HEK293 (cell line): Measurements from ENCODE around the gene COMMD10.
"Not testable (repeated sequence)": the region's sequence is repeated elsewhere in the genome, so short reads cannot be mapped to it uniquely, and the experiment has no call there.

Experiments used
- CTCF ChIA-PET: fragments of 350-600 bp; formaldehyde crosslinking; extraction: SDS; loops from one replicate; lab custom pipeline; 2021; ENCODE audit warnings: antibody characterized with exemption; lab: Yijun Ruan, JAX
- POLR2A ChIA-PET: fragments of 300-600 bp; formaldehyde crosslinking; extraction: SDS; loops from one replicate; lab custom pipeline; 2020; ENCODE audit warnings: antibody characterized with exemption, inconsistent platforms; lab: Yijun Ruan, JAX
- H3K27ac ChIP-seq: fragments of 200-500 bp; sonication (Bioruptor generic); 2 replicates; pipeline ENCODE4 v1.5.1; 2014; ENCODE audit warnings: low read depth, low read length, control low read depth, inconsistent platforms; ENCODE audit errors: extremely low read depth
- H3K36me3 ChIP-seq, 2 experiments: fragments of 200-500 bp in 1 of 2; sonication (Bioruptor generic) in 1 of 2; 1 replicate in 1 of 2; 2 replicates in 1 of 2; pipeline ENCODE4 v1.5.1; 2014 to 2017; ENCODE audit warnings: inconsistent platforms in 2 of 2, low read length in 2 of 2; ENCODE audit not compliant: control insufficient read depth in 2 of 2, insufficient read depth in 1 of 2
- H3K4me1 ChIP-seq: fragments of 200-500 bp; sonication (Bioruptor generic); 2 replicates; pipeline ENCODE4 v1.5.1; 2014; ENCODE audit warnings: mild to moderate bottlenecking, low read length, inconsistent platforms; ENCODE audit not compliant: control insufficient read depth, insufficient read depth
- H3K4me3 ChIP-seq: 2 replicates; pipeline ENCODE4 v1.5.1; 2011; ENCODE audit warnings: low read depth, mild to moderate bottlenecking, control low read depth, low read length, moderate library complexity
- H3K9me3 ChIP-seq: fragments of 200-500 bp; sonication (Bioruptor generic); 2 replicates; pipeline ENCODE4 v1.5.1; 2014; ENCODE audit warnings: low read depth, low read length, inconsistent platforms; ENCODE audit not compliant: control insufficient read depth, insufficient read depth
- FEZF1 ChIP-seq: fragments of 450-650 bp; formaldehyde crosslinking; IDR thresholded peaks from 2 replicates; pipeline ENCODE4 v1.5.1; 2016; ENCODE audit warnings: missing biosample characterization, missing genetic modification characterization
- GFI1B ChIP-seq: fragments of 450-650 bp; formaldehyde crosslinking; IDR thresholded peaks from 2 replicates; pipeline ENCODE4 v1.5.1; 2016; ENCODE audit warnings: missing biosample characterization, missing genetic modification characterization
- OSR2 ChIP-seq: fragments of 450-650 bp; formaldehyde crosslinking; IDR thresholded peaks from 2 replicates; pipeline ENCODE4 v1.5.1; 2016; ENCODE audit warnings: missing biosample characterization, missing genetic modification characterization
- SCRT1 ChIP-seq: fragments of 450-650 bp; formaldehyde crosslinking; IDR thresholded peaks from 2 replicates; pipeline ENCODE4 v1.5.1; 2016; ENCODE audit warnings: missing biosample characterization, missing genetic modification characterization, borderline replicate concordance
- SP7 ChIP-seq: fragments of 450-650 bp; formaldehyde crosslinking; IDR thresholded peaks from 2 replicates; pipeline ENCODE4 v1.5.1; 2016; ENCODE audit warnings: missing biosample characterization, missing genetic modification characterization
- TCF7L2 ChIP-seq: IDR thresholded peaks from 2 replicates; pipeline ENCODE4 v1.6.1; 2011; ENCODE audit warnings: low read depth, mild to moderate bottlenecking, inconsistent platforms, low read length, moderate library complexity, borderline replicate concordance
- ZNF132 ChIP-seq: fragments of 450-650 bp; formaldehyde crosslinking; IDR thresholded peaks from 2 replicates; pipeline ENCODE4 v1.5.1; 2017; ENCODE audit warnings: missing biosample characterization, missing genetic modification characterization, borderline replicate concordance
- ZNF169 ChIP-seq: fragments of 450-650 bp; formaldehyde crosslinking; IDR thresholded peaks from 2 replicates; pipeline ENCODE4 v1.5.1; 2016; ENCODE audit warnings: missing biosample characterization, missing genetic modification characterization
- ZNF2 ChIP-seq: fragments of 450-650 bp; formaldehyde crosslinking; IDR thresholded peaks from 2 replicates; pipeline ENCODE4 v1.5.1; 2016; ENCODE audit warnings: missing biosample characterization, missing genetic modification characterization
- ZNF394 ChIP-seq: fragments of 450-650 bp; formaldehyde crosslinking; IDR thresholded peaks from 2 replicates; pipeline ENCODE4 v1.5.1; 2016; ENCODE audit warnings: missing biosample characterization, missing genetic modification characterization, mild to moderate bottlenecking, moderate library complexity, borderline replicate concordance
- ZNF48 ChIP-seq: fragments of 450-650 bp; formaldehyde crosslinking; IDR thresholded peaks from 2 replicates; pipeline ENCODE4 v1.5.1; 2016; ENCODE audit warnings: missing biosample characterization, missing genetic modification characterization
- ZNF555 ChIP-seq: fragments of 450-650 bp; formaldehyde crosslinking; conservative IDR thresholded peaks from 2 replicates; pipeline ENCODE4 v1.5.1; 2017; ENCODE audit warnings: missing biosample characterization, mild to moderate bottlenecking, missing genetic modification characterization, inconsistent platforms
- ZNF623 ChIP-seq: fragments of 450-650 bp; formaldehyde crosslinking; IDR thresholded peaks from 2 replicates; pipeline ENCODE4 v1.5.1; 2016; ENCODE audit warnings: missing biosample characterization, missing genetic modification characterization
- ZNF626 ChIP-seq: fragments of 450-650 bp; sonication (Bioruptor Pico); formaldehyde crosslinking; IDR thresholded peaks from 2 replicates; pipeline ENCODE4 v1.5.1; 2018; ENCODE audit warnings: missing biosample characterization, missing genetic modification characterization, inconsistent platforms
- ZNF629 ChIP-seq: fragments of 450-650 bp; formaldehyde crosslinking; IDR thresholded peaks from 2 replicates; pipeline ENCODE4 v1.5.1; 2017; ENCODE audit warnings: missing biosample characterization, missing genetic modification characterization
- ZNF747 ChIP-seq: fragments of 450-650 bp; formaldehyde crosslinking; IDR thresholded peaks from 2 replicates; pipeline ENCODE4 v1.5.1; 2016; ENCODE audit warnings: missing biosample characterization, missing genetic modification characterization
- ZNF776 ChIP-seq: fragments of 450-650 bp; formaldehyde crosslinking; IDR thresholded peaks from 2 replicates; pipeline ENCODE4 v1.5.0; 2017; ENCODE audit warnings: missing biosample characterization, missing genetic modification characterization, borderline replicate concordance
- ZNF843 ChIP-seq: fragments of 450-650 bp; formaldehyde crosslinking; IDR thresholded peaks from 2 replicates; pipeline ENCODE4 v1.5.1; 2016; ENCODE audit warnings: missing biosample characterization, missing genetic modification characterization
- TF ChIP-seq, protein P1 (sequence below): fragments of 450-650 bp; formaldehyde crosslinking; IDR thresholded peaks from 2 replicates; pipeline ENCODE4 v1.5.1; 2016; ENCODE audit warnings: missing biosample characterization, missing genetic modification characterization, borderline replicate concordance
- TF ChIP-seq, protein P2 (sequence below): fragments of 450-650 bp; formaldehyde crosslinking; IDR thresholded peaks from 2 replicates; pipeline ENCODE4 v1.5.1; 2017; ENCODE audit warnings: missing biosample characterization, missing genetic modification characterization
- TF ChIP-seq, protein P3 (sequence below): fragments of 450-650 bp; formaldehyde crosslinking; conservative IDR thresholded peaks from 2 replicates; pipeline ENCODE4 v1.5.1; 2016; ENCODE audit warnings: low read depth, missing biosample characterization, missing genetic modification characterization

Gene COMMD10

DNA sequence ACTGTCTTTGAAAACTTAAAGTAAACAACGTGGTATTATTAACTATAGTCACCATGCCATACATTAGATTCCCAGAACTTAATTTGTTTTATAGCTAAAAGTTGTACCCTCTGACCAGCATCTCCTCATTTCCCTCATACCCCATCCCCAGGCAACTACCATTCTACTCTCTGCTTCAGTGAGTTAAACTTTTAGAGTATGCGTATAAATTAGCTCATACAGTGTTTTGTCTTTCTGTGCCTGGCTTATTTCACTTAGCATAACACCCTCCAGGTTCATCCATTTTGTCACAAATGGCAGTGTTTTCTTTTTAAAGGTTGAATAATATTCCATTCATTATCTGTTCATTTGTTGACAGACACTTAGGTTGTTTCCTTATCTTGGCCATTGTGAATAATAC is 14.2 kb downstream of the COMMD10 start:
- Histone ChIP-seq H3K36me3 (peaks cover 4 to 13% of the 10 kb centered on the region in 2 experiments; a peak in 1 of 3 replicates), H3K9me3 (no peaks in the 10 kb centered on the region)
- POLR2A ChIA-PET, result no interaction called here
- no peak for TF ChIP-seq ZNF394 (tag by site-specific recombination)
- no peak for TF ChIP-seq ZNF626
- no peak for TF ChIP-seq ZNF555 (tag by site-specific recombination)
- TF ChIP-seq GFI1B, result no peak
- TF ChIP-seq, protein P1, sequence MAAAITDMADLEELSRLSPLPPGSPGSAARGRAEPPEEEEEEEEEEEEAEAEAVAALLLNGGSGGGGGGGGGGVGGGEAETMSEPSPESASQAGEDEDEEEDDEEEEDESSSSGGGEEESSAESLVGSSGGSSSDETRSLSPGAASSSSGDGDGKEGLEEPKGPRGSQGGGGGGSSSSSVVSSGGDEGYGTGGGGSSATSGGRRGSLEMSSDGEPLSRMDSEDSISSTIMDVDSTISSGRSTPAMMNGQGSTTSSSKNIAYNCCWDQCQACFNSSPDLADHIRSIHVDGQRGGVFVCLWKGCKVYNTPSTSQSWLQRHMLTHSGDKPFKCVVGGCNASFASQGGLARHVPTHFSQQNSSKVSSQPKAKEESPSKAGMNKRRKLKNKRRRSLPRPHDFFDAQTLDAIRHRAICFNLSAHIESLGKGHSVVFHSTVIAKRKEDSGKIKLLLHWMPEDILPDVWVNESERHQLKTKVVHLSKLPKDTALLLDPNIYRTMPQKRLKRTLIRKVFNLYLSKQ (tag by site-specific recombination), result no peak
- TF ChIP-seq, protein P2, sequence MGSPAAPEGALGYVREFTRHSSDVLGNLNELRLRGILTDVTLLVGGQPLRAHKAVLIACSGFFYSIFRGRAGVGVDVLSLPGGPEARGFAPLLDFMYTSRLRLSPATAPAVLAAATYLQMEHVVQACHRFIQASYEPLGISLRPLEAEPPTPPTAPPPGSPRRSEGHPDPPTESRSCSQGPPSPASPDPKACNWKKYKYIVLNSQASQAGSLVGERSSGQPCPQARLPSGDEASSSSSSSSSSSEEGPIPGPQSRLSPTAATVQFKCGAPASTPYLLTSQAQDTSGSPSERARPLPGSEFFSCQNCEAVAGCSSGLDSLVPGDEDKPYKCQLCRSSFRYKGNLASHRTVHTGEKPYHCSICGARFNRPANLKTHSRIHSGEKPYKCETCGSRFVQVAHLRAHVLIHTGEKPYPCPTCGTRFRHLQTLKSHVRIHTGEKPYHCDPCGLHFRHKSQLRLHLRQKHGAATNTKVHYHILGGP (tag by site-specific recombination), result no peak
- TF ChIP-seq ZNF629 (tag by site-specific recombination), result no peak
- TF ChIP-seq FEZF1 (tag by site-specific recombination), result no peak
- TF ChIP-seq ZNF48 (tag by site-specific recombination), result no peak
- TF ChIP-seq ZNF2, result no peak
- TF ChIP-seq ZNF623 (tag by site-specific recombination), result no peak
- no peak for TF ChIP-seq ZNF169 (tag by site-specific recombination)
- TF ChIP-seq SCRT1 (tag by site-specific recombination), result no peak
- TF ChIP-seq ZNF747 (tag by site-specific recombination), result no peak
- TF ChIP-seq, all 188 proteins: peak for 0
- Histone ChIP-seq H3K27ac (no peak overlapping the region), H3K4me1 (no peaks in the 10 kb centered on the region), H3K4me3 (no peak overlapping the region)
- CTCF ChIA-PET, result no interaction called here

DNA sequence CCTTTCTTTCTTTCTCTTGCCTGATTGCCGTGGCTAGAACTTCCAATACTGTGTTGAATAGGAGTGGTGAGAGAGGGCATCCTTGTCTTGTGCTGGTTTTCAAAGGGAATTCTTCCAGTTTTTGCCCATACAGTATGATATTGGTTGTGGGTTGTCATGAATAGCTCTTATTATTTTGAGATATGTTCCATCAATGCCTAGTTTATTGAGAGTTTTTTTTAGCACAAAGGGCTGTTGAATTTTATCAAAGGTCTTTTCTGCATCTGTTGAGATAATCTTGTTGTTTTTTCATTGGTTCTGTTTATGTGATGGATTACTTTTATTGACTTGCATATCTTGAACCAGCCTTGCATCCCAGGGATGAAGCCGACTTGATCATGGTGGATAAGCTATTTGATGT is 20.1 kb downstream of the COMMD10 start:
- H3K4me3 ChIP-seq, POLR2A ChIA-PET, H3K27ac ChIP-seq, H3K36me3 ChIP-seq, CTCF ChIA-PET, H3K9me3 ChIP-seq, H3K4me1 ChIP-seq: not testable (repeated sequence)

DNA sequence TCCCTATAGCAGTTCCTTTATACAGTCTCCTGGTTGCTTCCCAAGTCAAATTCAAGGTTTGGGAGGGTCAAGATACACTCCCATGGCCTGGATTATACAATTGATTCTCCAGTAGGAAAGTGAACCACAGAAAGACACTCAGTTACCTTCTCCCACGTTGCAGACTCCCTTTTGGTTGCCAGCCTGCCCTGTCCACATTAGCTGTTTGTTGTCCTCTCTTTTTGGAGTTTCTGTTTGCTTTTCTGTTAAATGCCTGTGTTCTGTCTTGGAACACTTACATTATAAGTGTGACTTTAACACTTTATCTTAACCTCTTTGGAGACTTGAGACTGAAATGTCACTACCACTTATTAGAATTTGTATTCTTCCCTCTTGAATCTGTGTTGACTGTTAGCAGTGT is 30.3 kb downstream of the COMMD10 start:
- POLR2A ChIA-PET, result no interaction called here
- Histone ChIP-seq H3K4me3 (no peak overlapping the region), H3K36me3 (no peaks in the 10 kb centered on the region), H3K4me1 (no peaks in the 10 kb centered on the region), H3K27ac (no peak overlapping the region), H3K9me3 (no peaks in the 10 kb centered on the region)
- no peak for TF ChIP-seq SP7 (tag by site-specific recombination)
- TF ChIP-seq ZNF776, result no peak
- no peak for TF ChIP-seq ZNF843
- CTCF ChIA-PET, result no interaction called here

DNA sequence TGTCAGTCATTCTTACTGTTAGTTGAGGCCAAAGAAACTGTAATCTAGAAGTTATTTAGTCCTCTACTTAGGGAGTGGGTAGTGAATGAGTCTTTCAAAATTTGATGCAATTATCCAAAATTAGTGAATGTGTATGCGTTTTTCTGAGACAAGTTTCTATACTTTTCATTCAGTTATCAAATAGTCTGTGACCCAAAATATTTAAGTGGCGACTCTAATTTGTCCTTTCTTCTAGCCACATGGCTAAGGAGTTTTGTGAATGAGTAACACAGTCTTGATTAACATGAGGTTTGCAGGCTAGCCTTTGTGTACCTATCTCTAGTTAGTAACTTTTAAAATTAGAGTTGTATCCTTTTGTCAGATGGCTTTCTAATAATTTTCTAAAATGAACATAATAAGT is 45.6 kb downstream of the COMMD10 start:
- no peaks in the 10 kb centered on the region for H3K4me1 ChIP-seq
- CTCF ChIA-PET, result no interaction called here
- TF ChIP-seq ZNF132 (tag by site-specific recombination) (no peak), ZNF48 (tag by site-specific recombination) (no peak), OSR2 (tag by site-specific recombination) (no peak), TCF7L2 (no peak)
- TF ChIP-seq, protein P3, sequence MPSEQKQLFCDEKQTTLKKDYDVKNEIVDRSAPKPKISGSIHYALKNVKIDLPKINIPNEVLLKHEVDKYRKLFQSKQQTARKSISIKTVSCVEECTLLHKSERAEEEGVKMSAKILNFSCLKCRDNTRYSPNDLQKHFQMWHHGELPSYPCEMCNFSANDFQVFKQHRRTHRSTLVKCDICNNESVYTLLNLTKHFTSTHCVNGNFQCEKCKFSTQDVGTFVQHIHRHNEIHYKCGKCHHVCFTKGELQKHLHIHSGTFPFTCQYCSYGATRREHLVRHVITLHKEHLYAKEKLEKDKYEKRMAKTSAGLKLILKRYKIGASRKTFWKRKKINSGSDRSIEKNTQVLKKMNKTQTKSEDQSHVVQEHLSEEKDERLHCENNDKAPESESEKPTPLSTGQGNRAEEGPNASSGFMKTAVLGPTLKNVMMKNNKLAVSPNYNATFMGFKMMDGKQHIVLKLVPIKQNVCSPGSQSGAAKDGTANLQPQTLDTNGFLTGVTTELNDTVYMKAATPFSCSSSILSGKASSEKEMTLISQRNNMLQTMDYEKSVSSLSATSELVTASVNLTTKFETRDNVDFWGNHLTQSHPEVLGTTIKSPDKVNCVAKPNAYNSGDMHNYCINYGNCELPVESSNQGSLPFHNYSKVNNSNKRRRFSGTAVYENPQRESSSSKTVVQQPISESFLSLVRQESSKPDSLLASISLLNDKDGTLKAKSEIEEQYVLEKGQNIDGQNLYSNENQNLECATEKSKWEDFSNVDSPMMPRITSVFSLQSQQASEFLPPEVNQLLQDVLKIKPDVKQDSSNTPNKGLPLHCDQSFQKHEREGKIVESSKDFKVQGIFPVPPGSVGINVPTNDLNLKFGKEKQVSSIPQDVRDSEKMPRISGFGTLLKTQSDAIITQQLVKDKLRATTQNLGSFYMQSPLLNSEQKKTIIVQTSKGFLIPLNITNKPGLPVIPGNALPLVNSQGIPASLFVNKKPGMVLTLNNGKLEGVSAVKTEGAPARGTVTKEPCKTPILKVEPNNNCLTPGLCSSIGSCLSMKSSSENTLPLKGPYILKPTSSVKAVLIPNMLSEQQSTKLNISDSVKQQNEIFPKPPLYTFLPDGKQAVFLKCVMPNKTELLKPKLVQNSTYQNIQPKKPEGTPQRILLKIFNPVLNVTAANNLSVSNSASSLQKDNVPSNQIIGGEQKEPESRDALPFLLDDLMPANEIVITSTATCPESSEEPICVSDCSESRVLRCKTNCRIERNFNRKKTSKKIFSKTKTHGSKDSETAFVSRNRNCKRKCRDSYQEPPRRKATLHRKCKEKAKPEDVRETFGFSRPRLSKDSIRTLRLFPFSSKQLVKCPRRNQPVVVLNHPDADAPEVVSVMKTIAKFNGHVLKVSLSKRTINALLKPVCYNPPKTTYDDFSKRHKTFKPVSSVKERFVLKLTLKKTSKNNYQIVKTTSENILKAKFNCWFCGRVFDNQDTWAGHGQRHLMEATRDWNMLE (tag by site-specific recombination), result no peak
- no peaks in the 10 kb centered on the region for H3K36me3 ChIP-seq
- no peak overlapping the region for H3K4me3 ChIP-seq
- POLR2A ChIA-PET, result no interaction called here
- no peak overlapping the region for H3K27ac ChIP-seq
- H3K9me3 ChIP-seq, result no peaks in the 10 kb centered on the region
